OCI-LY1 (cell line): ENCODE results near the gene AGMO.
A peak's percentile ranks its signal among the peaks of the same experiment; 100 is the strongest.

Experiments
- EZH2 ChIP-seq: fragments of 200-600 bp; sonication (generic), shearing (Covaris generic); IDR thresholded peaks from 2 replicates; pipeline ENCODE4 v1.8.0; 2017; ENCODE audit warnings: borderline replicate concordance, mixed run types, mild to moderate bottlenecking, antibody characterized with exemption, low read length, moderate library complexity, mixed read lengths
- TF ChIP-seq, protein P1 (sequence below): fragments of 200-600 bp; sonication (generic), shearing (Covaris generic); IDR thresholded peaks from 2 replicates; pipeline ENCODE4 v1.5.1; 2017; ENCODE audit warnings: mild to moderate bottlenecking, antibody characterized with exemption, low read length, moderate library complexity, mixed read lengths

DNA sequence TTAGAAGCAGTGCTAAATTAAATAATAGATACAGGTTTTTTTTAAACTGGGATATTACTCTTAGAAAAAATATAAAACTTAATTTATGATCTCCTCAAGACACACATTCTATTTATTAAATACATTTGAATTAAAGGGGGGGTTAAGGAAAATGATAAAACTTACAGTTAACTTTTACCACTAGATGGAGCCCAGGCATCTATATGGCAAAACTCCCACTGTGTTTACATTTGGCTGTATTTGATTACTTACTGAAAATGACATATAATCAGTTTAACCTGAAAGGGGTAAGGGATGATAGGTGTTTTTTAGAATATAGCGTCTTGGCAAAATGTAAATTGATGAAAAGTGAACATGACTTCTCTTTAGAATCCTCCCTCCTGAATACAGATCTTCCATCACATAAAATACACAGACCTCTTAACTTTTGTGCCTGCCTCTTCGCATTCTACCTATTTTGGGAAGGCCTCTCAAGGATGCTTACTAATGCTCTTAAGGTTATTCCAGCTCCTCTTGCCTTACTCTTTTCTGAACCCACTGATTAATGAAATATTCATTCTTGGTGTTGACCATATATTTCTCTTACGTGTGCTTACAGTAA is 235.7 kb downstream of the AGMO start:
- TF ChIP-seq, protein P1, sequence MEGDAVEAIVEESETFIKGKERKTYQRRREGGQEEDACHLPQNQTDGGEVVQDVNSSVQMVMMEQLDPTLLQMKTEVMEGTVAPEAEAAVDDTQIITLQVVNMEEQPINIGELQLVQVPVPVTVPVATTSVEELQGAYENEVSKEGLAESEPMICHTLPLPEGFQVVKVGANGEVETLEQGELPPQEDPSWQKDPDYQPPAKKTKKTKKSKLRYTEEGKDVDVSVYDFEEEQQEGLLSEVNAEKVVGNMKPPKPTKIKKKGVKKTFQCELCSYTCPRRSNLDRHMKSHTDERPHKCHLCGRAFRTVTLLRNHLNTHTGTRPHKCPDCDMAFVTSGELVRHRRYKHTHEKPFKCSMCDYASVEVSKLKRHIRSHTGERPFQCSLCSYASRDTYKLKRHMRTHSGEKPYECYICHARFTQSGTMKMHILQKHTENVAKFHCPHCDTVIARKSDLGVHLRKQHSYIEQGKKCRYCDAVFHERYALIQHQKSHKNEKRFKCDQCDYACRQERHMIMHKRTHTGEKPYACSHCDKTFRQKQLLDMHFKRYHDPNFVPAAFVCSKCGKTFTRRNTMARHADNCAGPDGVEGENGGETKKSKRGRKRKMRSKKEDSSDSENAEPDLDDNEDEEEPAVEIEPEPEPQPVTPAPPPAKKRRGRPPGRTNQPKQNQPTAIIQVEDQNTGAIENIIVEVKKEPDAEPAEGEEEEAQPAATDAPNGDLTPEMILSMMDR: peak; percentile 73
- no peak for TF ChIP-seq EZH2
